T1000 (cell line): Measurements from ENCODE around the gene CCDC152.

Source experiments
- DNase-seq: peaks from one replicate; lab custom pipeline; 2025; ENCODE audit warnings: mixed read lengths; lab: John Stamatoyannopoulos, UW

Gene CCDC152

DNA sequence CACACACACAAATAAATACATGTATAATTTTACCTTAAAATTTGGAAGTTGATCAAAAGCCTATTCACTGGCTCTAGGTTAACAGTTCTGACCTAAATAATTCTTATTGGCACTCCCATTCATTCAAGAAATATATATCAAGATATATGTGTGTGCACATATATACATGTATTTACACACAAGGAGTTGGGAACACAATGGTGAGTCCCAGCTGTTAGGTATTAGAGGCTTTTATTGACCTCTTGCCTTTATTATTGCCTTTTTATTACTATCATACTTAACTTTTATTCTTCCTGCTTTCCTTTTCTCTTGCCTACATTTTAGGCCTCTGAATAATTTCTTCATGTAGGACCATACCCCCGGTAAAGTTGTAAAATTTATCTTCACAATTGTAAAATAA is 25.0 kb downstream of the CCDC152 start:
- DNase-seq = no peak

DNA sequence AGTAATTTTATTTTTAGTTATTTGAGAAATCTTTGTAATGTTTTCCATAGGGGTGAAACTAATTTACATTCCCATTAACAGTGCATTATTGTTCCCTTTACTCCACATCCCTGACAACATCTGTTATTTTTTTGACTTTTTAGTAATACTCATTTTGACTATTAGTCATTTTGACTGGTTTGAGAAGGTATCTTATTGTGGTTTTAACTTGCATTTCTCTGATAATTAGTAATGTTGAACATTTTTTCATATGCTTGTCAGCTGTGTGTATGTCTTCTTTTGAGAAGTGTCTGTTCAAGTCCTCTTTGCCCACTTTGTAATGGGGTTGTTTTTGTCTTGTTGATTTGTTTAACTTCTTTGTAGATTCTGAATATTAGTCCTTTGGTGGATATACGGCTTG is 27.5 kb downstream of the CCDC152 start:
- DNase-seq = no peak

DNA sequence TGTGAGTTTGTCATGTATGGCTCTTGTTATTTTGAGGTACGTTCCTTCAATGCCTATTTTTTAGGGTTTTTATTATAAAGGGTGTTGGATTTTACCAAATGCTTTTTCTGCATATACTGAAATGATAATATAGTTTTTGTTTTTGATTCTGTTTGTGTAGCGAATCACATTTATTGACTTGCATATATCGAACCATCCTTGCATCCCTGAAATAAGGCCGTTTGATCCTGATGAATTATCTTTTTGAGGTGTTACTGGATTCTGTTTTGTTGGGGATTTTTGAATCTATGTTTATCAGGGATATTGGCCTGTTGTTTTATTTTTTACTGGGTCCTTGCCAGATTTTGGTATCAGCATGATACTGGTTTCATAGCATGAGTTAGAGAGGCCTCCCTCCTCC is 29.1 kb downstream of the CCDC152 start:
- DNase-seq = no peak

DNA sequence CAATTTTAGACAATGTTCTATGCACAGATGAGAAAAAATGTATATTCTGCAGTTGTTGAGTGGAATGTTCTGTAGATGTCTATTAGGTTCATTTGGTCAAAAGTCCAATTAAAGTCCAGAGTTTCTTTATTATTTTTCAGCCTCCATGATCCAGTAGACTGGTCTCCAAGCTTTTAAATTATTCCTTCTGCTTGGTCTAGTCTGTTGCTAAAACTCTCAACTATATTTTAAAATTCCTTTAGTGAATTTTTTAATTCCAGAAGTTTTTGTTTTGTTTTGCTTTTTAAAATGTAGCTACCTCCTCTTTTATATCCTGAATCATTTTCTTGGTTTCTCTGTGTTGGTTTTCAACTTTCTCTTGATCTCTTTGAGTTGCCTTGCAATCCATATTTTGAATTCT is 30.5 kb downstream of the CCDC152 start:
- no peak for DNase-seq

DNA sequence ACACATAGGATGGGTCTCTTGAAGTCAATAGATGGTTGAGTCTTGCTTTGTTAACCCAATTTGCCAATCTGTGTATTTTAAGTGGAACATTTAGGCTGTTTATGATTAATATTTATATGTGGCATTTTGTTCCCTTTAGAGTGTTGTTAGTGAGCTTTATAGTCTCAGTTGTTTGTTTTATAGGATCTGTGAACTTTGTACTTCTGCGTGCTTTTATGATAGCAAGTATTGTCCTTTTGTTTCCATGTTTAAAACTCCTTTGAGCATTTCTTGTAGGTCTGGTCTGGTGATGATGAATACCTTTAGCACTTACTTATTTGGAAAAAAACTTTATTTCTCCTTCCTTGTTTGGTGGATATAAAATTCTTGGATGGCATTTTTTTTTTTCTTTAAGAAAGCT is 31.2 kb downstream of the CCDC152 start:
- no peak for DNase-seq

DNA sequence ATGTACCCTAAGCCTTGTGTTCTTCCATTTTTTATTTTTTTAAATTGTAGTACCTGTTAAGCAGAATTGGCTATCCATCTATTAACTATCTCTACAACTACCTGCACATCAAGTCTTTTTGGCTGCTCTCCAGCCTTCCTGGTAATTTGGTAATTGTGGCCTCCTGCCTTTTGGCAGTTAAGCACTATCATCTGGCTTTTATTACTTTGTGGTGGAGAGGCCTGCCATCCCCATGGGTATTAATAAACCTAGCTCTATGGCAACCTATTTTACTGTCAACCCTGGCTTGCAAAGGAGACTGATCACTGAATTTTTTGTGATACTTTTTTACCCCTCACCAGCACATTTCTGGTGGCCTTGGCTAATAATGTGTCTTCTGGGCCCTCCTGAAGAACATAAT is 34.5 kb downstream of the CCDC152 start:
- no peak for DNase-seq

DNA sequence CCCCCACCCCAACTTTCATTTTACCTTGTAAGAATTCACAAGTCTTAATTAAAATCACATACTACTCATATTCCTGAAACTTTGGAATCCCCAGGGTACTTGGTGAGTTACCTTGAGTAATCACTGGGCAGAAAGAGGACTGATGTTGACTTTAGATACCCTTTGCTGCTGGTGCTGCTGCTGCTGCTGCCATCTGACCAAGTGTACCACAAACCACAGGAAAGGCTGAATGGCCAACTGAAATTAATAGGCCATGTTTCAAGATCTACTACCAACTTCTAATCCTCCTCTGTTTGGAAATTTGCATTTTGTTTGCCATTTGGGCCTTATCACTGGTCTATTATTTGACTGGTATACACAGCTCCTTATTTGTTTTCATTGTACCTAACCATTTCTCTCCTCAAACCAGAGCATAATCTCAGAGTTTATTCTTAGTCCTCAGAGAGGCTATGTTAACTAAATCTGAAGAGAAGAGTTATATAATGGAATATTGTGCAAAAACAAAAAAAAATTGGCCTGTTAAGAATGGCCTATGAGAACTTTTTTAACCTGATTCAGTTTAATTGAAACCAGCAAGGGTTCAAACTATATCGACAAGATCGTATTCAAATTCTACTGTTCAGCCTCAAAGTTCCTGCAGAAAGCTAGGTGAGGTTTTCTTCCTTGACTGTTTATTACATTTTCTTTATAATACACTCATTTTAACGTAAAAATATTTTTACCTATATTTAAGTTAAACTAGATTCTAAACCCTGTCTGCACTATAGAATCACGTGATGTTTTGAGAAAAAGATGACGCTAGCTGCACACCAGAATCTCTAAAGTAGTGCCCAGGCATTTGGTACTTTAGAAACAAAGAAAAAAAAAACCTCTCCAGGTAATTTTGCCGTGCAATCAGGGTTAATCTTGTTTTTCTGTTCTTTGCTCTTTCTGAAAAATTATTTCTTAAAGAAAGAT is 41.9 kb downstream of the CCDC152 start:
- DNase-seq = no peak

DNA sequence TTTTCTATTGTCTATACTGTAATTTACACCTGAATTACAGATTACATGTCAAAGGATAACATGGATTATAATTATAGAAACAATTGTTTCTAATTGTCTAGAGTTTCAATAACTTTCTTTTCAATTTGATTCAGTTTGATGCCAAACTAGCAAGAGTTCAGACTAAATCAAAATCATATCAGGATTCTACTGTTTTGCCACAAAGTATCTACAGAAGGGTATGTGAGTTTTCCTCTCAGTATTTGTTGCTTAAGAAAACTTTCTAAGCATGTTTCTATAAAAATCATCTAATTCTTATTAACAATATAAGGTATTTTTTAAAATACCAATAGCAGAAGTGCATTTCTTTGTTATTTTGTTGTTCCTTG is 42.6 kb downstream of the CCDC152 start:
- DNase-seq = no peak

DNA sequence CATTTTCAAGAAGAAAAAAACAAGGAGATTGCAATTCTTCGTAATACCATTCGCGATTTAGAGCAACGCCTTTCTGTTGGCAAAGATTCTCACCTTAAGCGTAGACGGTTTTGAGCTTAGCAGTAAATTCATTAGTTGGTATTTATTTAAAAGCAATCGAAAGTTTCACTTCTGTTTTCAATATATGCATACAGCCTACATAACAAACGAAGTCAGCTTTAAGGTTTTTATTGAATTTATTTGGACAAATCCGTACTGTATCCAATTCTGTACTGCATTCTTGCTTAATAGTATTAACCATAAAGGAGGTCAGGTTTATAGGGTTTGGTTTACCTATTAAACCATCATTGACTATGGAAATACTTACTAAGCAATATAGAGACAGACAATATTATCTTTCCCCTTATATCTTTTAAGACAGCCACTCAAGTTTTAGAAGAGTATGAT is 43.1 kb downstream of the CCDC152 start:
- no peak for DNase-seq

DNA sequence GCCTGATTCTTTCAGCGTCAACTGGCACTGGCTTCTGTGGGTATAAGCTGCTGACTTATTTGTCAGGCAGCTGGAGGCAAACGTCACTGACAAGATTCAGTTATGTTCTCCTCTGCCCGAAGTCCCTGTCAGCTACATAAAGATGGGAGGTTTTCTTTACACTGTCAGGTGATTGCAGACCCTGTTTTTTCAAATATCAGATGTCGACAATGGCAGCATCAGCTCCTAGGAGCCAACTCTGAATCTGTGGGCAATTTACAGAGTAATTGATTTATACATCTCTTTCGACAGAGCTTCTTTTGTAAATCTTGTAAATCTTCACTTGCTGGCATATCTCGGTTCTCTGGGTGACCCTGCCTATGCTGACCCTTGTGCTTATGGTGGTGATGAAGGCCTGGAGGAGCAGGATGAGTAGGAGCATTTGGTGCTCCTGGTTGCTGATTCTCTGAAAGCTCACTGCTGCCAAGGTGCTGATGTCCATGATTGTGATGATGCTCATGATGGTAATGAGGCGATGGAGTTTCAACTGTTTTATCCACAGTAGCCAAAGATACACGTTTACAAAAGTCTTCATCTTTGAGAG is 44.2 kb downstream of the CCDC152 start:
- no peak for DNase-seq

DNA sequence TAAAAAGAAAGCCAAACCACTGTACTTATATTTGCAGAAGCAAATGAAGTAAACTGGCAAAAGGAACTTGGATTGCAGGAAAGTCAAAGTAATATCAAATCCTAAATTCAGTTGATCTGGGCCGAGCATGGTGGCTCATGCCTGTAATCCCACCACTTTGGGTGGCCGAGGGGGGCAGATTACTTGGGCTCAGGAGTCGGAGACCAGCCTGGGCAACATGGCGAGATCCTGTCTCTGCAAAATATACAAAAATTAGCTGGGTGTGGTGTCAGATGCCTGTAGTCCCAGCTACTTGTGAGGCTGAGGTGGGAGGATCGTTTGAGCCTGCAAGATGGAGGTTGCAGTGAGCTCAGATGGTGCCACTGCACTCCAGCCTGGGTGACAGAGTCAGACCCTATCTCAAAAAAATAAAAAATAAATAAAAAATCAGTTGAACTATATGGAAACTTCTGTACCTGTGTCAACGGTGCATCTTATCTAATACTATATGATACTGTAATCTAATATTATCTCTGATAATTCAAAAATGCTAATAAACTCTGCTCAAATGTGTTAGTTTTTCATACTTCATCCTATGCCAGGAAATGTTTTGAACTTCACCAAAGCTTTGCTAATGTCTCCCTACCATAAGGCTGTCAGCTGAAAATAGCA is 45.0 kb downstream of the CCDC152 start:
- no peak for DNase-seq

DNA sequence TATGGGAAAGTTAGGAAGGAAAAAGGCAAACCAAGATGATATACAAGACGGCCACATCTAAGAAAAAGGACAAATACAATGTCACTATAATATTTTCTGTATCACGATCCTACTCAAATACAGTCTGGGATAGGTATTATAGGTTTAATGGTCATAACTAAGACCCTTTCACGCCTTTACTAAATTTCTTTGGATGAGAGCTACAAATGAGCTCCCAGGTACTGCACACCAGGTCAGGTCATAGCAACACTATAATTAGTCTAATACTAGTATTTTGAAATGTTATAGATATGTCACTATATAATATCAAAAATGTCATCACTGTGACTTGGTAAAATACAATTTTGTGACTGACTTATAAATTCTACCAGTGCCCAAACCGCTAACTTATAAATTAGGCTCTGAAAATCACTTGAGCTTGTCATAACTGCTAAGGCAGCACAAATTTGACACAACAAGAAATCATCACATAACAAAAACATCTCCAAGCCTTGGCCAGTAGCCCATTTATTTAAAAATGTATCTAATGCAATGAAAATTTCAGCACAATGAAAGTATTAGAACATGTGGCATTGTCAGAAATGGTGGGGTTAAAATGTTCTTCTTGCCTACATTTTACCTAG is 48.2 kb downstream of the CCDC152 start:
- no peak for DNase-seq

DNA sequence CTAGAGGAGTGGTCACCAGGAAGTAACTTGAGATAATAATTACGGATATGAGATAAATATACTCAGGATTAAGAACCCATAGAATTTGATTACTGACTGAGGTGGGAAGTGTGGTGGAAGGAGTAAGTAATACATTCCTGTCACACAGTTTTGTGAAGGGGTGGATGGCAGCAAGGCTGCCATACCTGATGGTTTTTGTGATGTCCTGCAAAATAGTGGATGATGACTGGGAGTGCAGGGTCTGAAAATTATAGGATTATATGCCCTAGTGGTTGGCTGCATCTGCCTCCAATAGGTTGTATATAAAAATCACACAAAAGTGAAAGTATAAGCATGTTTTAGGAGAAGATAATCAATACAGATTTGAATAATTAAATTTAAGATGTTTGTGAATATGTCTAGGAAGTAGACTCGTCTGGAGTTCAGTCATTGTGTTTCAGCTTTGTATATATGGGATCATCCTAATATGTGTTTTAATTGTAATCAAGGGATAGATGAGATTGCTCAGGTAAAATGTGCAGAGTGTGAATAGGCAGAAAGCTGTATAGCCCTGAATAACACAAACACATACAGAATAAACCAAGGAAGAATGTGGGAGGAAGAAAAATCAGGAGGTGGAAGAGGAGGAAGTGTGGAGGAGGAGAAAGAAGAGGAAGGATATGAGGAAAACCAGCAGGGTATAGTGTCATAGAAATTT is 49.5 kb downstream of the CCDC152 start:
- no peak for DNase-seq

DNA sequence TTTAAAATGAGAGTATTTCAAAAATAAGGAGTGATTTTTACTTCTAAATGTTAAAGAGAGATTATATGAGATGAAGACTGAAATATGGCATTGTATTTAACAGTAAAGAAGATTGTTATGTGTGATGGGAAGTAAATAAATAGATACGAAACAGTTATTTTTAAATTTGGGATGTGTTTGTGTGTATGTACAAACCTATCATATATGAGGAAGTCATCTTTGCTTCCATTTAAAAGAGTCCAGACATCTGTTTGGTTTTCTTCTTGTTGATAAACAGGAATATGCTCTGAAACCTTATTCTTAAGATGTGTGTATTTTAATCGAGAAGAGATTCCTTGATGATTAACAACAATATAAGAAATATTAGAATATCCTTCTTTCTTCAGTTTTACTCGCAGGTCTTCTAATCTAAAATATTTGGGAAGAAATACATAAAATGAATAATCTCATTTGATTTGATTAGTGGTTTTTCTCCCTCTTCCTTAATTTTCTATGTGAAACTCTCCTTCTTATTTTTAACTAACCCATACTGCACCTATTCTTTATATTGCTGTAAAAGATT is 50.2 kb downstream of the CCDC152 start:
- no peak for DNase-seq

DNA sequence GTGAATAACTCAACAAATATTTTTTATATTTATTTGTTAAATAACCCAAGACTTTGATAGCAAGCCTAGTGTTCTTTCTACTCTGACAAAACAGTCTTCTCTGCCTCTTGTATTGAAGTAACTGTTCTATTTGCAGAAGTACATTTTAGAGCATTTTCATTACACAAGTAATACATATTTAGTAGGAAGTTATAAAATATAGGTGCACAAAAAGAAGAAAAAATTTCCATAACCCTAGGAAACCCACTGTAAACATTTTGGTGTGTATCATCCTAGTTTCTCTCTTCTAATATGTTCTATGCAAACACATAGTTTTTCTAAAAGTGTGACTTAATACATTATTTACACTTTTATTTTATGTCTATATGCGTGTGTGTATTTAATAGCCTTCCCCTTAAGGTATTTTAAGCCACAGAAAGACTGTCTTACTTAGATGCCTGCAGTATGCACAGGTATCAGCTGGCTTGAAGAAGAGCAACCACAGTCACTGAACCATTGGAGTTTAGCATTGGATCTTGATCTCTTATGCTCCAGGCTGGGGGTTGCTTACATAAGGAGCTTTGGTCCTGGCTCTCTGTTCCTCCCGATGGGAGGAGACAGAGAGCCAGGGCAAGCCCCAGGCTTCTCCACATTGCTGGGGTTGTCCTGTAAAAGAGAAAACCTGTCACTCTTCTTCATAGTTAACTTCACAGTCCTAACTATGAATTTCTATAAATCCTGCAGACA is 51.3 kb downstream of the CCDC152 start:
- DNase-seq = no peak

DNA sequence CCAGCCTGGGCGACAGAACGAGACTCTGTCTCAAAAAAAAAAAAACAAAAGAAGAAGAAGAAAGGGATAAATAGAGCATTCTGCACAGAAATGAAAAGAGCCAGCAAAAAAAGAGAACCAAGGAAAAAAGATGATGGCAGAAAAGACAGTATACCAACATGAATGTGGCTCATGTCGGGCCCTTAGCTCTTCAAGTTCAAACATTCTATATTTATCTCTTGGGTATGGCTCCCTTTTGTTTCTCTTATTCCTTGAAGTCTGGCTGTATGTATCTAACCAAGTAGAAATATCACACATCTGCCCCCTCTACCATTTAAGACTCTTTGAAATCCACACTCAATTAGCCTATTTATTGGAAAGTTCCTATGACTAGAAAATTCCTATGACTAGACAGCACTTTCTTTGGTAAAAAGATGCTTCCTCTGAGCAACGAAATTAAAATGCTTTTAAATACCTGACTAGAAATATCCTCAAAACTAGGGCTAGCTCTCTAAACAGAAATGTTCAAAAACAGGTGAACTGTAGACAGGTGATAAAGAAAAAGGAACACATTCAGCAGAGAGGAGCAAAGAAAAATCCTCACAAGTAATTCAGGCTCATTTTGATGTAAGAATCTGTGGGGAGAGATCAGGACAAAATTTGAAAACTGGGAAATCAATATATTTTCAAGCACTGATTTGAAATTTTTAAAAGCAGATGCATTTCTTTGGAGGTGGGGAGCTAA is 52.4 kb downstream of the CCDC152 start:
- no peak for DNase-seq

DNA sequence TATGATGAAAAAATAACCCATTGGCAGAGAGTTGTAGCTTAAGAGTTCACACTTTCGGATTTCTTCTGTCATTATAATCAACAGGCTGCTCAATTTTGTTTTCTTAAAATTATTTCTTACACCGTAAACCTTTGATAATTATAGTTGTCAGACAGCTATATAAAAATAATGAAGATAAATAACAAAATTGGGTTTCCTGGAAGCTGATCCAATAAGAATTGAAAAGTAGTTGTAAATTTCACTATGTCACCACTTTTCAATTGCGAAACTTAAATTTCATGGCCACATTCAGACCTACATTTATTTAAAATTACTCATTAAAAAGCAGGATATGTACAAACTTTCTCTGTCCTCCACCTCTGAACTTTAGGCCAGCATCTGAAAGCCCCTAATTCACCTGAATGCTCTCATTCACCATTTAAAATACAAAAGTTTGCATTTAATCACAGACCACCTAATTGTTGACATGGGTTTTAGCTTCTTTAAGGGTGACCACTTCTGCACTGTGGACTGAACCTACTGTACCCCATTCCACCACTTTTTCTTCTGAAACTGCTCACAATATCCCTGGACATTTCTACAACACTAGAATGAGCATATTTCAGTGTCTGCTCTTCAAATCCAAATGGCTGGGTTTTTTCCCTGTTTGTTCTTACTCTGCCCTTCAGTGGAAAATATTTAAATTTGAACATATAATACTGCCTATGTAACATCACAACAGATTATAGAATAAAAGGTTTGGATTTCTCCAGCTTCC is 54.4 kb downstream of the CCDC152 start:
- no peak for DNase-seq

DNA sequence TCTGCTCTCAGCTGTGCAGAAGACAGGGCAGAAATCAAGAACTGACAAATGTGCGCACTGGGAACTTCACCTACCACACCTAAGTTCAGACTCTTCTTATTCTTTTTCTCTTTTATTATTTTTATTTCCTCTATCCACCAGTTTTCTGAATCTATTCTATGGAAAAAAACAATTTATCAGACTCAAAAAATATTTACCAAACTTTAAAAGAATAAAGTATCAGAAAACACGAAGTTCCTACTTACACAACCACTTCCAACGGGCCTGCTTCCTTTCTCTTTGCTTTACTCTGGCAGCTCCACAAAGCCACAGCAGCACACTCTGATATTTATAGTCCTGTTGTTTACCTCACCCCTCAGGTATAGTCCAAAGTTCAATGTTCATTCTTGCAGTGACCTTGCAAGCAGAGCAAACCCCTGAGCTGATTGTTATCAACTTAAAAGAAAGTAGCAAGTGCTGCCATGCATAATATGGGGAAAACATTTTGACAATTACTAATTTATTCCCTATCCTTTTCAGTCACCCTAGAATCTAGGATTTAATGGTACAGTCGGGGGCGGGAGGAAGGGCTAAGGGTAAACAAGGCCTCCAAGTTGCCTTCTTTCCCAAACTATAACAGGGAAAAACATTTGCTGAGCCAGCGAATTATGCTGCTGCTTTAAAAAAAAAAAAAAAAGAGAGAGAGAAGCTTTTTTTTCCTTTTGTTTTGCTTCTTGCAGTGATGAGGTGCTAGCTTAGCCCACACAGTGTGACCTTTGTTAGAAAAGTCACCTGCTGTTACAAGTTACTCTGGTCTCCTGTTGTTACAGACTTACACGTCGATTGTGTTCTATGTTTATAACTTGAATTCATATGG is 55.2 kb downstream of the CCDC152 start, which contains the start of gene SELENOP:
TSS of gene SELENOP (minus strand) at position 302 of the 856 bp plus-strand sequence. CDS start 3,539 bp downstream, outside the sequence.
- no peak for DNase-seq
